Measurements from ENCODE around the gene MEOX2. TPM values are rescaled to one million over a fixed set of nuclear protein-coding genes. Genes with fewer than 3 reads are reported as not detected.

The MEOX2 gene
- total RNA-seq, 1 experiment from 2014 or later, result 0.22 TPM

DNA sequence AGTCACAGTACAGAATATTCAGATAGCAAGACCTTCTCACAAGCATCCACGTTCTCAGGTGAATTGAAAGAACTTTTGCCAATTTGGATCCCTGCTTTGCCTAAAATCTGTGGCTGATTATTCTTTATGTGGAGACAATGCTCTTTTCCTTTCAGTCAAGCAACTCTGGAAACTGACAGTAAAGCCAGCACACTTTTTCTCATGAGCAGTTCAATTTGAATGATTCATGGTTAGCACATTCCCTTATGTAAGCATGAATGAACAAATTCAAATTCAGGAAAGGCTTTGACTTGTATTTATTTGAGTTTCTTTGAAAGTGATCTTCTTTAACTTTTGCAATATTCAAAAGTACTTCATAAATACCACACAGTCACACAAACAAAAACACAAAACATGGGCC, 57.6 kb downstream of the MEOX2 start:
- intact Hi-C loops (cut with micrococcal nuclease; ENCODE audit: unreplicated experiment), result no loop called here
- POLR2A ChIA-PET (ENCODE audit: unreplicated experiment), result no interaction called here
- DNase-seq, result no peak
- no peak overlapping the region for H2AFZ ChIP-seq
- no peak overlapping the region for H3K27ac ChIP-seq
- no peaks in the 10 kb centered on the region for H3K4me1 ChIP-seq (replicated peaks; ENCODE audit: insufficient read depth)
- TF ChIP-seq EZH2 (IDR thresholded peaks at IDR 0.05; ENCODE audit: low read depth), result no peak
- TF ChIP-seq, protein P1, sequence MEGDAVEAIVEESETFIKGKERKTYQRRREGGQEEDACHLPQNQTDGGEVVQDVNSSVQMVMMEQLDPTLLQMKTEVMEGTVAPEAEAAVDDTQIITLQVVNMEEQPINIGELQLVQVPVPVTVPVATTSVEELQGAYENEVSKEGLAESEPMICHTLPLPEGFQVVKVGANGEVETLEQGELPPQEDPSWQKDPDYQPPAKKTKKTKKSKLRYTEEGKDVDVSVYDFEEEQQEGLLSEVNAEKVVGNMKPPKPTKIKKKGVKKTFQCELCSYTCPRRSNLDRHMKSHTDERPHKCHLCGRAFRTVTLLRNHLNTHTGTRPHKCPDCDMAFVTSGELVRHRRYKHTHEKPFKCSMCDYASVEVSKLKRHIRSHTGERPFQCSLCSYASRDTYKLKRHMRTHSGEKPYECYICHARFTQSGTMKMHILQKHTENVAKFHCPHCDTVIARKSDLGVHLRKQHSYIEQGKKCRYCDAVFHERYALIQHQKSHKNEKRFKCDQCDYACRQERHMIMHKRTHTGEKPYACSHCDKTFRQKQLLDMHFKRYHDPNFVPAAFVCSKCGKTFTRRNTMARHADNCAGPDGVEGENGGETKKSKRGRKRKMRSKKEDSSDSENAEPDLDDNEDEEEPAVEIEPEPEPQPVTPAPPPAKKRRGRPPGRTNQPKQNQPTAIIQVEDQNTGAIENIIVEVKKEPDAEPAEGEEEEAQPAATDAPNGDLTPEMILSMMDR (conservative IDR thresholded peaks at IDR 0.05), result no peak
- no peaks in the 10 kb centered on the region for H3K36me3 ChIP-seq (ENCODE audit: low read depth)
- H3K4me3 ChIP-seq, result no peak overlapping the region
- CTCF ChIA-PET, result no interaction called here
- H3K27me3 ChIP-seq (ENCODE audit: insufficient read depth, low read depth), result no peaks in the 10 kb centered on the region
- H3K9me2 ChIP-seq (ENCODE audit: insufficient read depth), result no peaks in the 10 kb centered on the region
- H3K4me2 ChIP-seq, result no peak overlapping the region
- H3K79me2 ChIP-seq (ENCODE audit: low read depth), result no peaks in the 10 kb centered on the region
- no TSS peak for BruUV-seq (replicated peaks)
- no peaks in the 10 kb centered on the region for H3F3A ChIP-seq (ENCODE audit: insufficient read depth, low read depth)
- H4K20me1 ChIP-seq (ENCODE audit: insufficient read depth), result no peaks in the 10 kb centered on the region
- H3K9me3 ChIP-seq (ENCODE audit: insufficient read depth, low read depth), result no peaks in the 10 kb centered on the region

DNA sequence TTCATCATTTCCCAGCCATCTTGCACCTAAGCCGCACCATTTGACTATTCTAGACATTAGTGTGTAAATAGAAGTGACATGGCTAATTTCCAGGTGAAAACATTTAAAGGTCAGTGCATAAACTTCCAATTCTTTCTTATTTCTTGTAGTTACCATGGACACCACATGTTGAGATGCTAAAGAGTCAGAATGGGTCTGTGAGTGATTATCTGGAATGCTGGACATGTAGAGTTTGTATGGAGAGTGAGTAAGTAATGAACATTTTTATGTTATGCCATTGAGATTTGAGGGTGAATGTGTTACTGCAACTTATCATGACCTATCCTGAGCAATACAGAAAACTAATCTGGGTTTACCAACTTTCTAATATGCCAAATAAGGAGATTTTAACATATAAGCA, 60.4 kb downstream of the MEOX2 start:
- intact Hi-C loops (cut with micrococcal nuclease; ENCODE audit: unreplicated experiment), result no loop called here
- no peak for DNase-seq
- ChIA-PET POLR2A (ENCODE audit: unreplicated experiment) (no interaction called here), CTCF (no interaction called here)
- H3K36me3 ChIP-seq (ENCODE audit: low read depth), result no peaks in the 10 kb centered on the region
- H4K20me1 ChIP-seq (ENCODE audit: insufficient read depth), result no peaks in the 10 kb centered on the region
- no peaks in the 10 kb centered on the region for H3K79me2 ChIP-seq (ENCODE audit: low read depth)
- no peaks in the 10 kb centered on the region for H3K9me3 ChIP-seq (ENCODE audit: insufficient read depth, low read depth)
- no peak overlapping the region for H3K27ac ChIP-seq
- H3K4me2 ChIP-seq, result no peak overlapping the region
- no peaks in the 10 kb centered on the region for H3K27me3 ChIP-seq (ENCODE audit: insufficient read depth, low read depth)
- no peaks in the 10 kb centered on the region for H3F3A ChIP-seq (ENCODE audit: insufficient read depth, low read depth)
- no TSS peak for BruUV-seq (replicated peaks)
- no peaks in the 10 kb centered on the region for H3K9me2 ChIP-seq (ENCODE audit: insufficient read depth)
- no peak overlapping the region for H2AFZ ChIP-seq
- no peak overlapping the region for H3K4me3 ChIP-seq
- H3K4me1 ChIP-seq (replicated peaks; ENCODE audit: insufficient read depth), result no peaks in the 10 kb centered on the region
- no peak for TF ChIP-seq EZH2 (IDR thresholded peaks at IDR 0.05; ENCODE audit: low read depth)

DNA sequence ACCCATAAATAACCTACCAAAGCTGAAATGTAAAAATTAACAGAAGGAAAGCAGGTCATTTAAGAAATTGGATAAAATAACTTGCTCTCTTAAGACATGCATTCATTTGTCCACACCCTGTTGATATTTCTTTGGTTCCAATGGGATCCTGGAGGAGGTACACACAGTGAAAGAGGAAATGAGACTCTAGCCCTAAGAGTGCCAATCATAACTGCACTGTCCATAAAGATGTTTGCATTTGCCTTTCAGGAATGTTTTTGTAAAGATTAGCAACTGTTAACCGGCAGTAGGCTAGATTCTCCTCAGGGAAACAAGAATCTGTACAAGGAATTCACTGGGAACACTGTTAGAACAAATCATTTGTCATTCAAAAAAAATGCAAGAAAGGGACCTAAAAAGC, 61.0 kb downstream of the MEOX2 start:
- CTCF ChIA-PET, result no interaction called here

DNA sequence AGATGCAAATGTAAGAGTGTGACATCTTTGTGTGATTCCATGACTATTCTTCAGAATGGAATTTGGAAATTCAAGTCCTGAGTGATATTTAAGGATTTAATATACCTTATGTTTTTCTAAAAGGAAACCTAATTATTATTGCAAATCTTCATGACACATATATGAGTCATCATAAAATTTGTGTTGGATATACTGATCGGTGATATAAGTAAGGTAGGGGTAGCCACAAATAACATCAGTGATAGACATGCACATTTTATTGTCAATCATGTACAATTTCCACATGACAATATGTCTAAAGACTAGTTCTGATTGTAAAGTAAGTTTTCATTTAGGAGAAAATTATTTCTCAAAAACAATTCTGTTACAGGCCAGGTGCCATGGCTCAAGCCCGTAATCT, 65.0 kb downstream of the MEOX2 start:
- no peak for DNase-seq
- no peaks in the 10 kb centered on the region for H3K79me2 ChIP-seq (ENCODE audit: low read depth)
- ChIA-PET CTCF (no interaction called here), POLR2A (ENCODE audit: unreplicated experiment) (no interaction called here)
- H2AFZ ChIP-seq, result no peak overlapping the region
- no peaks in the 10 kb centered on the region for H3K27me3 ChIP-seq (ENCODE audit: insufficient read depth, low read depth)
- H4K20me1 ChIP-seq (ENCODE audit: insufficient read depth), result no peaks in the 10 kb centered on the region
- TF ChIP-seq EZH2 (IDR thresholded peaks at IDR 0.05; ENCODE audit: low read depth), result no peak
- TF ChIP-seq, protein P1 (conservative IDR thresholded peaks at IDR 0.05), result no peak
- H3F3A ChIP-seq (ENCODE audit: insufficient read depth, low read depth), result no peaks in the 10 kb centered on the region
- no TSS peak for BruUV-seq (replicated peaks)
- H3K4me3 ChIP-seq, result no peak overlapping the region
- intact Hi-C loops (cut with micrococcal nuclease; ENCODE audit: unreplicated experiment), result no loop called here
- H3K9me3 ChIP-seq (ENCODE audit: insufficient read depth, low read depth), result no peaks in the 10 kb centered on the region
- no peak overlapping the region for H3K27ac ChIP-seq
- H3K9me2 ChIP-seq (ENCODE audit: insufficient read depth), result no peaks in the 10 kb centered on the region
- H3K4me1 ChIP-seq (replicated peaks; ENCODE audit: insufficient read depth), result no peaks in the 10 kb centered on the region
- H3K36me3 ChIP-seq (ENCODE audit: low read depth), result no peaks in the 10 kb centered on the region
- no peak overlapping the region for H3K4me2 ChIP-seq

More for the DNA sequence above, 61.0 kb downstream of the MEOX2 start:
- Histone ChIP-seq H3K27me3 (ENCODE audit: insufficient read depth, low read depth) (no peaks in the 10 kb centered on the region), H4K20me1 (ENCODE audit: insufficient read depth) (no peaks in the 10 kb centered on the region), H2AFZ (no peak overlapping the region), H3F3A (ENCODE audit: insufficient read depth, low read depth) (no peaks in the 10 kb centered on the region), H3K79me2 (ENCODE audit: low read depth) (no peaks in the 10 kb centered on the region), H3K36me3 (ENCODE audit: low read depth) (no peaks in the 10 kb centered on the region), H3K9me3 (ENCODE audit: insufficient read depth, low read depth) (no peaks in the 10 kb centered on the region), H3K4me3 (no peak overlapping the region), H3K4me1 (replicated peaks; ENCODE audit: insufficient read depth) (no peaks in the 10 kb centered on the region), H3K4me2 (no peak overlapping the region), H3K27ac (no peak overlapping the region), H3K9me2 (ENCODE audit: insufficient read depth) (no peaks in the 10 kb centered on the region)
- no TSS peak for BruUV-seq (replicated peaks)
- DNase-seq, result no peak
- TF ChIP-seq EZH2 (IDR thresholded peaks at IDR 0.05; ENCODE audit: low read depth), result no peak
- TF ChIP-seq, protein P1 (conservative IDR thresholded peaks at IDR 0.05), result no peak
- POLR2A ChIA-PET (ENCODE audit: unreplicated experiment), result no interaction called here
- intact Hi-C loops (cut with micrococcal nuclease; ENCODE audit: unreplicated experiment), result no loop called here
